Endothelial cell of umbilical vein (primary cell): ENCODE data around the gene RHOH. TPM values are rescaled to one million over a fixed set of nuclear protein-coding genes. Genes with fewer than 3 reads are reported as not detected.
A peak's percentile ranks its signal among the peaks of the same experiment; 100 is the strongest.

Experiments used
- BruUV-seq: library from RNA; stranded (reverse); fragments of 400-500 nt; replicated peaks from 2 replicates; lab custom pipeline; 2021; lab: Mats Ljungman, UMichigan
- CTCF ChIA-PET: fragments of 300-600, 350-600 bp; sonication (Branson Sonifier 250); formaldehyde crosslinking; loops from one replicate; lab custom pipeline; 2021; ENCODE audit warnings: antibody characterized with exemption, inconsistent platforms; lab: Charles Lee
- POLR2A ChIA-PET: fragments of 300-600, 350-600 bp; sonication (Branson Sonifier 250); formaldehyde crosslinking; loops from one replicate; lab custom pipeline; 2021; ENCODE audit warnings: antibody characterized with exemption, inconsistent platforms; lab: Charles Lee
- DNase-seq: peaks from one replicate; pipeline ENCODE4 v3.0.0-alpha.2; 2011; ENCODE audit warnings: low read depth, low spot score
- FAIRE-seq: peaks from 2 replicates; lab custom pipeline; 2011; peaks lifted over from hg19 to GRCh38; lab: Jason Lieb, UNC
- H2AFZ ChIP-seq: 2 replicates; pipeline ENCODE4 v1.6.0; 2012; ENCODE audit warnings: low read depth, low read length, control low read depth, inconsistent platforms
- H3K27ac ChIP-seq: 2 replicates; pipeline ENCODE4 v1.5.1; 2011; ENCODE audit warnings: low read depth, mild to moderate bottlenecking, control low read depth, low read length, moderate library complexity; ENCODE audit not compliant: insufficient read depth
- H3K27me3 ChIP-seq, 2 experiments: 2 replicates each; pipeline versions ENCODE4 v1.6.0 to v1.6.1; 2011; ENCODE audit warnings: low read length in 2 of 2, mixed read lengths in 1 of 2; ENCODE audit not compliant: control insufficient read depth in 2 of 2, insufficient read depth in 2 of 2
- H3K36me3 ChIP-seq, 2 experiments: 2 replicates in 1 of 2; 3 replicates in 1 of 2; pipeline ENCODE4 v1.5.1; 2011; ENCODE audit warnings: low read length in 2 of 2, mild to moderate bottlenecking in 1 of 2, moderate library complexity in 1 of 2; ENCODE audit not compliant: control insufficient read depth in 2 of 2, insufficient read depth in 2 of 2; ENCODE audit errors: extremely low read depth in 1 of 2
- H3K4me1 ChIP-seq: 3 replicates; pipeline ENCODE4 v1.5.1; 2011; ENCODE audit warnings: mild to moderate bottlenecking, low read length; ENCODE audit not compliant: control insufficient read depth, insufficient read depth; ENCODE audit errors: extremely low read depth
- H3K4me2 ChIP-seq: 2 replicates; pipeline ENCODE4 v1.6.1; 2011; ENCODE audit warnings: low read length, control low read depth, mixed read lengths; ENCODE audit not compliant: insufficient read depth
- H3K4me3 ChIP-seq, 3 experiments: fragments of 200-600 bp in 1 of 3; sonication (generic), shearing (Covaris generic) in 1 of 3; replicated peaks in 1 of 3; 2 replicates each; pipeline ENCODE4 v1.5.1; 2011 to 2016; ENCODE audit warnings: control low read depth in 3 of 3, low read length in 3 of 3, mild to moderate bottlenecking in 2 of 3, inconsistent platforms in 1 of 3, low read depth in 1 of 3, moderate library complexity in 1 of 3; ENCODE audit not compliant: insufficient read depth in 1 of 3
- H3K79me2 ChIP-seq: 2 replicates; pipeline ENCODE4 v1.6.0; 2012; ENCODE audit warnings: low read length, inconsistent platforms; ENCODE audit not compliant: control insufficient read depth, insufficient read depth
- H3K9ac ChIP-seq: replicated peaks from 2 replicates; pipeline ENCODE3; 2011; ENCODE audit warnings: low read length, control low read depth; ENCODE audit not compliant: insufficient read depth; ENCODE audit errors: extremely low read depth
- H3K9me1 ChIP-seq: replicated peaks from 3 replicates; pipeline ENCODE4 v1.6.0; 2011; ENCODE audit warnings: mild to moderate bottlenecking, low read length; ENCODE audit not compliant: control insufficient read depth, insufficient read depth; ENCODE audit errors: extremely low read depth
- H3K9me3 ChIP-seq: replicated peaks from 2 replicates; pipeline ENCODE4 v1.5.1; 2012; ENCODE audit warnings: low read length, inconsistent platforms; ENCODE audit not compliant: control insufficient read depth, insufficient read depth
- H4K20me1 ChIP-seq: replicated peaks from 2 replicates; pipeline ENCODE3; 2011; ENCODE audit warnings: mild to moderate bottlenecking, low read length; ENCODE audit not compliant: control insufficient read depth, insufficient read depth; ENCODE audit errors: extremely low read depth
- CTCF ChIP-seq, 2 donors: IDR thresholded peaks; 1 replicate in 1 of 2; 2 replicates in 1 of 2; pipeline ENCODE4 v1.5.1; 2011; ENCODE audit warnings: low read length in 2 of 2, mild to moderate bottlenecking in 2 of 2, moderate library complexity in 2 of 2, control low read depth in 1 of 2, inconsistent platforms in 1 of 2, low read depth in 1 of 2; ENCODE audit not compliant: insufficient read depth in 1 of 2; ENCODE audit errors: extremely low read depth in 1 of 2
- EZH2 ChIP-seq: IDR thresholded peaks from 2 replicates; pipeline ENCODE4 v1.6.1; 2012; ENCODE audit warnings: borderline replicate concordance, low read depth, mild to moderate bottlenecking, moderate library complexity, low read length, inconsistent platforms; ENCODE audit not compliant: severe bottlenecking
- FOS ChIP-seq: IDR thresholded peaks from 2 replicates; pipeline ENCODE4 v1.6.1; 2011; ENCODE audit warnings: mild to moderate bottlenecking, low read length, moderate library complexity, borderline replicate concordance; ENCODE audit not compliant: insufficient read depth
- GATA2 ChIP-seq: IDR thresholded peaks from 2 replicates; pipeline ENCODE4 v1.7.0; 2011; ENCODE audit warnings: low read depth, mild to moderate bottlenecking, moderate library complexity, mixed read lengths, low read length; ENCODE audit not compliant: insufficient read length, insufficient read depth
- JUN ChIP-seq: IDR thresholded peaks from 2 replicates; pipeline ENCODE4 v1.6.1; 2011; ENCODE audit warnings: borderline replicate concordance, low read depth; ENCODE audit not compliant: insufficient read length, insufficient read depth
- MAX ChIP-seq: IDR thresholded peaks from 2 replicates; pipeline ENCODE4 v1.6.1; 2011; ENCODE audit not compliant: insufficient read depth, insufficient read length
- MYC ChIP-seq: IDR thresholded peaks from one replicate; pipeline ENCODE4 v1.6.1; 2011; ENCODE audit warnings: mild to moderate bottlenecking, low read depth, low read length
- POLR2A ChIP-seq: IDR thresholded peaks from 2 replicates; pipeline ENCODE4 v1.6.1; 2012; ENCODE audit warnings: low read depth, mild to moderate bottlenecking, control low read depth, low read length
- POLR2AphosphoS5 ChIP-seq: IDR thresholded peaks from 2 replicates; pipeline ENCODE4 v1.6.1; 2012; ENCODE audit warnings: low read depth, mild to moderate bottlenecking, control low read depth, low read length, moderate library complexity; ENCODE audit not compliant: insufficient read depth
- dilution Hi-C: fragments of 300-500 bp; cut with MboI; formaldehyde crosslinking; loops from one replicate; pipeline ENCODE4 v1.15.0; 2019; ENCODE audit warnings: low sequenced_read_pairs; ENCODE audit not compliant: extremely low pct_ligation_motif_present
- intact Hi-C: fragments of 100-400 bp; cut with micrococcal nuclease; formaldehyde crosslinking; loops from one replicate; pipeline ENCODE4 v1.10.0; 2022
- polyA plus RNA-seq, 4 experiments: library from polyadenylated mRNA; depleted of rRNA in 3 of 4; stranded (reverse) in 3 of 4; unstranded in 1 of 4; fragments of >200 nt; gene quantifications; 2 replicates each; pipeline versions ENCODE4 v1.2.1 to v1.2.3, GENCODE V29; 2011 to 2012; ENCODE audit warnings: missing spikeins in 1 of 4
- total RNA-seq: library from RNA; stranded (reverse); gene quantifications from 2 replicates; pipeline ENCODE4 v1.2.3, GENCODE V29; 2021

Gene RHOH
- total and polyA plus RNA-seq, 2 donors (not counting 3 experiments of a cell fraction or from before 2014, with no cell fraction given), result not detected

- Histone ChIP-seq H3K4me2 (no peak overlapping the region), H4K20me1 (no peaks in the 10 kb centered on the region), H2AFZ (peak overlapping the region; percentile 26), H3K4me1 (no peaks in the 10 kb centered on the region), H3K36me3 (no peaks in the 10 kb centered on the region), H3K79me2 (no peaks in the 10 kb centered on the region), H3K9me1 (no peaks in the 10 kb centered on the region), H3K9me3 (no peaks in the 10 kb centered on the region), H3K9ac (no peak overlapping the region), H3K27me3 (no peaks in the 10 kb centered on the region), H3K4me3 (no peak overlapping the region), H3K27ac (no peak overlapping the region)
- dilution Hi-C loops, result no loop called here
- DNase-seq (no peak), FAIRE-seq (peak; percentile 15)
- BruUV-seq, result no TSS peak
- no peak for TF ChIP-seq MYC
- TF ChIP-seq CTCF (IDR thresholded peaks at IDR 0.05; ENCODE audit: extremely low read depth in 1 of 2, insufficient read depth in 1 of 2, low read depth in 1 of 2, low read length in 2 of 2), result no peak
- no peak for TF ChIP-seq MAX
- no peak for TF ChIP-seq FOS
- TF ChIP-seq POLR2A, result no peak
- no peak for TF ChIP-seq POLR2AphosphoS5
- no peak for TF ChIP-seq GATA2
- no peak for TF ChIP-seq EZH2
- TF ChIP-seq JUN, result no peak
- intact Hi-C loops, result no loop called here
- CTCF ChIA-PET, result no interaction called here
- POLR2A ChIA-PET, result no interaction called here
Observed at GRCh38 chr4:40173470-40173875, 23.4 kb upstream of the RHOH start.
